Stimulated activated CD4-positive, alpha-beta T cell treated with anti-CD3 and anti-CD28 coated beads, Interleukin-12 subunit alpha, Interleukin-12 subunit beta, amount 100 ng/mL, for 4 hours (primary cell): Measurements from ENCODE around the gene CACNG4.

ENCODE experiments used
- DNase-seq: peaks from one replicate; pipeline ENCODE4 v3.0.0-alpha.2; 2020

The CACNG4 gene

GRCh38 chr17:66944351-66945146 lies 20.0 kb upstream of the CACNG4 start:
- no peak for DNase-seq

DNA sequence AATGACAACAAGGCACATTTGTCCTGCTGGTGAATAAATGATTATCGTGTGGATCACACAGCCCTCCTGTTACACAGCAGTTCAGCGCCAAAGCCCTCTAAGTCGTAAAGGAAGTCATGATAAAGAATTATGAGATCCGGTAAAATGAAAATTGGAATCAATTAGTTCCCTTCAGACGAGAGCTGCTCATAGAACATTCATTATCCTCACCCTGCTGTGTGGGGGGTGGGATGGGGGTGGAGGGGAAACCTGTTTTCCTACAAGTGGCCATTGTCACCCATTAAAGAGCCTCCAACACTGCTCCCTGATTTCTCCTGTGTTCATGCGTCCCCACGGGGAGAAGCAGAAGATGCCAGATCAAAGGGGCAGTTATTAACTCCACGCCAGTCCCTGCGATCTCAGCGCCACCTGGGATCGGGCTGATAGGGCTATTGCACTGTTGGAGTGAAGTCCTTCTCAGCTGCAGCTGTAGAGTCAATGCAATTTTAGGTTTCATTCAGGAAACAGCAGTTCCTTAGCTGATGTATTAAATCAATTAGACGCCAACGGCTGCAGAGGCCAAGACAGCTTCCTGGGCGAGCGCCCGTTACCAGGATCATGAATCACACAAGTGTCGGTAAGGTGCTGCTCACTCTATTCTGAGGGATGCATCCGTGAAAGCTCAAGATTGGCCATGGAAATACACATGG lies 19.2 kb upstream of the CACNG4 start:
- no peak for DNase-seq

DNA sequence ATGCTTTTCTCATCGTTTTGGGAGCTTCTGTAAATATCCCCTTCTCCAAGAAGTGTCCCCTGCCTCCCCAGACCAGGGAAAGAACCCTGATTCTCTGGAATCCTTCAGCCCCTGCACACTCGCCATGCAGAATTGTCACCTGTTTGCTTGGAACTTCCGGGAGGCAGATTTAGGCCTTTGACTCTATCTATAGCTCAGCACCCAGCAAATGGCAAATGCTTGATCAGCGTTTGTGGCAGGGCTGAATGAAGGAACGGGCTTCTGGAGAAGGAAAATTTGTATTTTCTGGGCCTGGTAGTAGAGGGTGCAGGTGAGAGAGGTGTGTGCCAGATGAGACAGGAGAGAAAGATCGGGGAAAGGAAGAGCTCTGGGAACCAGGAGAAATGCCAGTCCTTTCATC lies 18.3 kb upstream of the CACNG4 start:
- DNase-seq, result no peak

DNA sequence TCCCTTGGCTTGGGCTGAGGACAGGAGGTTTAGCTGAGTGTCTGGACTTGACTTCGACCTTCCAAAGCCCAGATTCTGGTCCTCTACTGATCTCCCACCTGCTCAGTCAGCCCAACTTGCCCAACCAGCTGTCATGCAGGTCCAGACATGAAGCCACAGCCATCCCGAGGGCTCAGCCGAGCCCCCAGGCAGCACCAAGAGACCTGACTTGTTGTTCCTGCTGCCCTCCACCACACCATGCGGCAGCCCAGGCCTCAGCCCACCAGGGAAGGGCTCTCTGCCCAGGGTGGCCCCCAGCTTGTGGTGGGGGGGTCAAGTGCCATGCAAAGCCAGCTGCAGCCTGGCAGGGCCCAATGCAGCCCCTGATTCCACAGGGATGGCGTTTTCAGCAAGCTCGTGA lies 17.2 kb upstream of the CACNG4 start:
- DNase-seq, result no peak

- DNase-seq, result no peak
Measured at GRCh38 chr17:66948061-66948750, 16.3 kb upstream of the CACNG4 start.

- DNase-seq, result no peak
Measured at GRCh38 chr17:66949501-66949900, 15.0 kb upstream of the CACNG4 start.

DNA sequence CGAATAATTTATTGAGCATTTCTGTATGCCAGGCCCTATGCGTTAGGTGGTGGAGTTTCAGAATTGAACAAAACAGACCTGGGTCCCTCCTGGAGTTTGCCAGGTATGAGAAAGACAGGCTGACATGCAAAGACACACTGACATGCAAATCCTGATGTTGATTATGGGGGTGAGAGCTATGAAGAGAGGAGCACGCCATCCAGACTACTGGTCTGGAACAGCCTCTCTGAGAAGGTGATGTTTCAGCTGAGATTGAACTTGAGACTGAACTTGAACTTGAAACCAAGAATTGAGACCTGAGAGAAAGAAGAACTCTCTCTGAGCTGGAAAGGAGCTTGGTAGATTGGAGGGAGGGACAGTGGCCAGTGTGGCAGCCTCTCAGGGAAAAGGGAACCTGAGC lies 14.2 kb upstream of the CACNG4 start:
- no peak for DNase-seq

DNA sequence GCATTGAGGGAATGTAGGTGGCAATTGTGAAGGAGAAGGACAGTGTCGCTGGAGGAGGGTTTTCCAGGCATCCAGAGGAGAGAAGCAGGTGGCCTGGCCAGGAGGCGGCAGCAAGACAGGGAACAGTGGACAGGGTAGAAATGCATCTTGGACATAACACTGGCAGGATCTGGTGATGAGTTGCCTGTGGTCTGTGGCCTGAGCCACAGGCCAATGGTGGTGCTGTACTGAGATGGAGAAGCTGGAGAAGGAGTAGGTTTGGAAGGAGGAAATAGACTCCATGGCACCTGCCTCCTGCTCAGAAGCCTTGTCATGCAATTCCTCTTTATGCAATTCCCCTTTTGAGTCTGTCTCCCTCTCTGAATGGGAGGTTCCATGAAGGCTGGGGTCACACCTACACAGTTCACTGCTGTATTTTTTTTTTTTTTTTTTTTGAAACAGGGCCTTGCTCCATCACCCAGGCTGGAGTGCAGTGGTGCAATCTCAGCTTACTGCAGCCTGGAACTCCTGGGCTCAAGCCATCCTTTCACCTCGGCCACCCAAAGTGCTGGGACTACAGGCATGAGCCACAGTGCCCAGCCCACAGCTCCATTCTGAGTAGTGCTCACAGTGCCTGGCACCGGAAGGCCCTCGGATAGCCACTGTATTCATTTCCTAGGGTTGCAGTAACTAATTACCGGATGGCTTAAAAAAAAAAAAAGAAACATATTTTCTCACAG lies 13.5 kb upstream of the CACNG4 start:
- no peak for DNase-seq

DNA sequence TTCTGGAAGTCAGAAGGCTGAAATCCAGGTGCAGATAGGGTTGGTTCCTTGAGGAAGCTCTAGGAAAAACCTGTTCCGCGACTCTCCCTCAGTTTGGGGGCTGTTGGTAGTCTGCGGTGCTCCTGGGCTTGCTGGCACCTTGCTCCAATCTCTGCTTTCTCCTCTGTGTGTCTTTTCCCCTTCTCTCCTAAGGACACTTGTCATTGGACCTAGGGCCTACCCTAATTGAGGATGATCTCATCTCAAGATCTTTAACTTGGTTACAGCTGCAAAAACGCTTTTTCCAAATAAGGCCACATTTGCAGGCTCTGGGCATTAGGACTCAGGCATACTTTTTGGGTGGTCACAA lies 12.9 kb upstream of the CACNG4 start:
- no peak for DNase-seq

DNA sequence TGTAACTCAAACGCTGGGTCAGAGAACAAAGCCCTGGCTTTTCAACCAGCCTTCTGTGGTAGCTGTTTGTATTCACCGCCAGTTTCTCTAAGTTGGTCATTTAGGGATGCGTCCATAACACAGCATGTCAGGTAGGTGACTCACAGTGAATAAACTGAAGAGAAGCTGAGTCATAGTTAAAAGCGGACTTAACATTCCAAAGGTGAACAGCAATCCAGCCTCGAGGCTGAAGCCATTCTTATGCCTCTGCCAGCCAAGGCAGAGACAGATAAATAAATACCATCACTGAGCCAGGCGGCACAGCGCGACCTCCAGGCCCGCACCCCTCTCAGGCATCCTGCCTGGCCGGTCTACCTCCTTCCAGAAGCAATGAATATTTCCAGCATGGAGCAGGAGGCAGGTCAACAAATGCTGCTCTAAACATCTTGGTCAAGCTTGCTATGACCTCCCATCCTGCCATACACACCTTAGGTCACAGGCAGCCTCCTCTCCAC lies 12.4 kb upstream of the CACNG4 start:
- DNase-seq, result no peak

- no peak for DNase-seq
Measured at GRCh38 chr17:66952681-66953629, 11.6 kb upstream of the CACNG4 start.

GRCh38 chr17:66953630-66954020 lies 10.9 kb upstream of the CACNG4 start:
- no peak for DNase-seq

DNA sequence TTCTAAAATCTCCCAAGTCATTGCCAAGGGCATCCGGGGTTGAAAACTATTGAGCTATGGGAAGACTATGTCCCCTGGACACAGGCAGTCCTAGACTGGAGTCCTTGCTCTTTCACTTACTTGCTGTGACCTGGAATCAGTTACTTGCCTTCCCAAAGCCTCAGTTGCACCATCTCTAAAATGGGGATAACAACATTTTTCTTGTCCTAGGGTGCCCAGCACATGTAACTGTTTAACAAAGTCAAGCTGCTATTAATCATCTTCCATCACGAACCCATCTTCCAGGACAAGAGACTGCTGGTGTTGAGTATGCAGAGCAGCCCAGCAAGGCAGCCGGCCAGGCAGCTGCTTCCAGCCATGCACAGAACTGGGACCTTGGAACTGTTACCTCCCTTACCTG lies 9.9 kb upstream of the CACNG4 start:
- no peak for DNase-seq

DNA sequence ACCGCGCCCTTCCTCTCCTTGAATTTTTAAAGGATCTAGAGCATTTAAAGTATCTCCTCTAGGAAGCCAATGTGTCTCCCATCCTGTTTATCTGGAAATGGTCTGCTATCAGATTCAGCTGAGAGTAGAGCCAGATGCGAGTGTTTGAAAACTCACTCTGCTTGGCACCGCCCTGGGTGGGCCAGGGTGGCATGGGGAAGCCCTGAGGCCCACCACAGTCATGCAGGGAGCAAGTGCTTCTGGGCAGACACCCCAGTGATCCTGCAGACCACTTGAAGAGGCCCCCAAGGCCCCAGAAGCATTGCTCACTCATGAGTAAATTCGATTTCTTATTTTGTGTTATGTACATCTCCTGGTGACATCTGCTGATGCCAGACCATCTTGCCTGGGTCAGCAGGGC lies 8.7 kb upstream of the CACNG4 start:
- no peak for DNase-seq

GRCh38 chr17:66956941-66957340 lies 7.6 kb upstream of the CACNG4 start:
- DNase-seq, result no peak

- DNase-seq, result no peak
Measured at GRCh38 chr17:66957343-66957742, 7.2 kb upstream of the CACNG4 start.

- no peak for DNase-seq
Measured at GRCh38 chr17:66957951-66958579, 6.4 kb upstream of the CACNG4 start.

- no peak for DNase-seq
Measured at GRCh38 chr17:66959641-66960375, 4.7 kb upstream of the CACNG4 start.

- no peak for DNase-seq
Measured at GRCh38 chr17:66960613-66961012, 3.9 kb upstream of the CACNG4 start.

DNA sequence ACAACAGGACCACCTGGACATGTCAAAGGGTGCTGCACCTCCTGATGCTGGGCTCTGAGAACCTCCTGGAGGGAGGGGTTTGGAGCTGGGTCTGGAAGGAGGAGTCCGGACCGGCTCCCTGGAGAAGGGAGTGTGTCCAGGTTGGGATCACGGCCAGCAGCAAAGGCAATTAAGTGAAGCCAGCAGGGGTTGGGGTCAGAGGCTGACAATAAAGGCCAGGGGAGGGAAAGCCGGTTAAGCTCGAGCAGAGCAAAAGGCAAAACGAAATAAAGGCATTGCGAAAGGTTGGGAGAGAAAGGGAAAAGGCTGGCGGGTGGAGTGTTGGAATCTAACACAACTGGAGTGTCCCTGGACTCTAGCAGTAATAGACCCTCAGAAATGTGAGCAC lies 992 bp upstream of the CACNG4 start:
- DNase-seq, result no peak
